Breast epithelium (tissue), 4 donors: ENCODE data around the gene SLC5A6. TPM values are rescaled to one million over a fixed set of nuclear protein-coding genes. Genes with fewer than 3 reads are reported as not detected.

Experiments used
- DNase-seq, 2 donors: peaks; one replicate each; pipeline ENCODE4 v3.0.0-alpha.2; 2019; ENCODE audit warnings: low spot score in 2 of 2
- H3K27ac ChIP-seq, 2 donors: fragments of 200-600 bp; sonication (generic) in 1 of 2; one replicate each; pipeline ENCODE4 v1.5.1; 2016 to 2019; ENCODE audit warnings: mild to moderate bottlenecking in 1 of 2
- H3K27me3 ChIP-seq, 2 donors: fragments of 200-600 bp; sonication (generic) in 1 of 2; one replicate each; pipeline versions ENCODE4 v1.5.1 to v1.6.0; 2017 to 2019; ENCODE audit warnings: control low read depth in 1 of 2, mild to moderate bottlenecking in 1 of 2
- H3K36me3 ChIP-seq: fragments of 200-600 bp; one replicate; pipeline ENCODE4 v1.5.1; 2019
- H3K4me1 ChIP-seq, 2 donors: fragments of 200-600 bp; sonication (generic); one replicate each; pipeline ENCODE4 v1.5.1; 2016 to 2019; ENCODE audit warnings: control low read depth in 1 of 2
- H3K4me3 ChIP-seq, 3 donors: fragments of 200-600 bp; sonication (generic); 1 replicate in 2 of 3; 2 replicates in 1 of 3; pipeline ENCODE4 v1.5.1; 2016 to 2019; ENCODE audit warnings: mild to moderate bottlenecking in 3 of 3, moderate library complexity in 2 of 3
- H3K9me3 ChIP-seq, 2 donors: fragments of 200-600 bp; sonication (generic) in 1 of 2; one replicate each; pipeline ENCODE4 v1.5.1; 2016 to 2019; ENCODE audit warnings: control low read depth in 1 of 2
- POLR2A ChIP-seq: fragments of 450-650 bp; IDR thresholded peaks from one replicate; pipeline ENCODE4 v1.6.1; 2016; ENCODE audit warnings: antibody characterized with exemption, mild to moderate bottlenecking, moderate library complexity
- POLR2AphosphoS5 ChIP-seq, 3 donors: sonication (generic); formaldehyde crosslinking; IDR thresholded peaks; one replicate each; pipeline ENCODE4 v1.6.1; 2017; ENCODE audit warnings: antibody characterized with exemption in 3 of 3
- intact Hi-C: fragments of 100-400 bp; cut with DNase I; formaldehyde crosslinking; loops from one replicate; pipeline ENCODE4 v1.15.1; 2023; ENCODE audit warnings: low total_unique reads
- total RNA-seq, 3 donors: library from RNA; depleted of rRNA; stranded (reverse); fragments of >200 nt; gene quantifications; one replicate each; pipeline ENCODE4 v1.1.0, GENCODE V29; 2016
- TF ChIP-seq, protein P1 (sequence below), 3 donors: fragments of 450-650 bp; IDR thresholded peaks; one replicate each; pipeline ENCODE4 v1.5.1; 2016 to 2017; ENCODE audit warnings: antibody characterized with exemption in 3 of 3, mild to moderate bottlenecking in 3 of 3, moderate library complexity in 3 of 3

The SLC5A6 gene
- total RNA-seq, 3 donors from 2014 or later, result 43.4 to 86.2 (median 84.9) TPM

DNA sequence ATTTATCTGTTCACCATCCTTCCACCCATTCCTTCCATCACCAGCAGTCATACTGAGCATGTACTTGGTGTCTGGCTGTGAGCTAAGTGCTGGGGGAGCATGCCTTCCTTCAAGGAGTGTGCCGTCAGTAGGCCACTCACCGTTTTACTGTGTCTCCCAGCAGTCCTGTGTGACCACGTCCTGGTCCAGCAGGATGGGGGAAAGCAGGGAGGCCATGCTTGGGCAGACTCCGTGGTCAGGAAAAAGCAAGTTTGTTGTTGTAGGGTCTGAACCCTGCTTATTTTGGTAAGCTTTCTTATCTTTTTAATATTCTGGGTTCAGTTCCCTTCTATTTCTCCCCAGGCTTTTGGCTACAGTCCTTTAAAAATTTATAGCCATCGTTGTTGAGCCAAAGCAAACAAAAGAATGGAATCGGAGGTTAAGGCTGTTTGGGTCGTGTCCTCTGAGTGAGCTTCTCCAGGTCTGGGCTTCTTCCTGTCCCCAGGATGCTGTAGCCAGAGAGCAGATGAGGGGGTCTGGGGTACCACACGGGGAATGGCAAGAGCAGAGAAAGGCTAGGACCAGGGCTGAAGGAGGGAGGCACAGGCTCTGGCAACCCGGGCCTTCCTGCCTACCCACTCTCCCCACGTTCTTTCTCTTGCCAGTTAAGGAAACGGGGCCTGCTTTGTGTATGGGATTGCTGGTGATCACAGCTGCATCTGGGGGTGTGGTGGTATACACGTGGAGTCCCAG lies 37.3 kb upstream of the SLC5A6 start:
- TF ChIP-seq, protein P1, sequence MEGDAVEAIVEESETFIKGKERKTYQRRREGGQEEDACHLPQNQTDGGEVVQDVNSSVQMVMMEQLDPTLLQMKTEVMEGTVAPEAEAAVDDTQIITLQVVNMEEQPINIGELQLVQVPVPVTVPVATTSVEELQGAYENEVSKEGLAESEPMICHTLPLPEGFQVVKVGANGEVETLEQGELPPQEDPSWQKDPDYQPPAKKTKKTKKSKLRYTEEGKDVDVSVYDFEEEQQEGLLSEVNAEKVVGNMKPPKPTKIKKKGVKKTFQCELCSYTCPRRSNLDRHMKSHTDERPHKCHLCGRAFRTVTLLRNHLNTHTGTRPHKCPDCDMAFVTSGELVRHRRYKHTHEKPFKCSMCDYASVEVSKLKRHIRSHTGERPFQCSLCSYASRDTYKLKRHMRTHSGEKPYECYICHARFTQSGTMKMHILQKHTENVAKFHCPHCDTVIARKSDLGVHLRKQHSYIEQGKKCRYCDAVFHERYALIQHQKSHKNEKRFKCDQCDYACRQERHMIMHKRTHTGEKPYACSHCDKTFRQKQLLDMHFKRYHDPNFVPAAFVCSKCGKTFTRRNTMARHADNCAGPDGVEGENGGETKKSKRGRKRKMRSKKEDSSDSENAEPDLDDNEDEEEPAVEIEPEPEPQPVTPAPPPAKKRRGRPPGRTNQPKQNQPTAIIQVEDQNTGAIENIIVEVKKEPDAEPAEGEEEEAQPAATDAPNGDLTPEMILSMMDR (IDR thresholded peaks at IDR 0.05), result no peak
- TF ChIP-seq POLR2A, result no peak
- TF ChIP-seq POLR2AphosphoS5 (IDR thresholded peaks at IDR 0.05), result no peak
- H3K27me3 ChIP-seq, result peaks cover 0 to 20% of the 10 kb centered on the region in 2 donors
- H3K4me3 ChIP-seq, result no peak overlapping the region
- intact Hi-C loops, result no loop called here
- no peaks in the 10 kb centered on the region for H3K4me1 ChIP-seq
- no peak for DNase-seq
- H3K9me3 ChIP-seq, result no peaks in the 10 kb centered on the region
- H3K27ac ChIP-seq, result no peak overlapping the region
- H3K36me3 ChIP-seq, result no peaks in the 10 kb centered on the region

DNA sequence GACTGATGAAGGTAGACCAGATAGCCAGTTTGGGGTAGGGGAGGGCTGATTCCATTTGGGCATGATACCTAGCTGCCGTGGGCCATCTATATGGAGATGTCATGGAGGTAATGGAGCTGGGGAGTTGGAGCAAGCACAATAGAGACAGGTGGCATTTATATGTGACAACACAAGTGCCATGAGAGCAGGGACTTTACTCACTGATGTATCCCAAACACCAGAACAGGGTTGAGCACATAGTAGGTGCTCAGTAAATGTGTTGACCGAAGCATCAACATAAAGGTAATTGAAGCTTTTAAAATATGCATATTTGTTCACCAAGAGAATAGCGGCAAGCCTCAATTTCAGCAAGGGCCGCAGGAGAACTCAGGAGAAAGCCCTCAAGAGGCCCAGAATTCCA lies 35.8 kb upstream of the SLC5A6 start:
- Histone ChIP-seq H3K4me3 (no peak overlapping the region), H3K27ac (no peak overlapping the region), H3K36me3 (no peaks in the 10 kb centered on the region), H3K27me3 (peaks cover 0 to 12% of the 10 kb centered on the region in 2 donors), H3K9me3 (no peaks in the 10 kb centered on the region), H3K4me1 (no peaks in the 10 kb centered on the region)
- DNase-seq, result no peak
- TF ChIP-seq, protein P1 (IDR thresholded peaks at IDR 0.05), result no peak
- TF ChIP-seq POLR2AphosphoS5 (IDR thresholded peaks at IDR 0.05) (no peak), POLR2A (no peak)
- intact Hi-C loops, result no loop called here

DNA sequence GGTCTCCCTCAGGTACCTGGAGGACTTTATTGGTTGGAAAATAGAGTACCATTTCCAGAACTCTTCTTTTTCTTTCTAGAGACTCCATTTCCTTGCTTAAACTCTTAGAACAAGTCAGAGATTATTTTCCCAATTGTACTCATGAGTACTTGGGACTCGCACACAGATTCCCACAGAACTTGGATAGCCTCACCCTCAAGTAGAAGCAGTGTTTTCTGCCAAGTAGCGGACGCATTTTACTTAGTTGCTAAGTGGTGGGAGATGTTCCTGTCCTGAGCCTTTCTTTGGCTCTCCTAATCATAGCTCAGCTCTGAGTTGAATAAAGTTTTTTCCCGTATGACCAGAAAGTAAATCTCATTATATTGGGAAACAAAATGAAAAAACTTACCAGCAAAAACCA lies 33.6 kb upstream of the SLC5A6 start:
- H3K9me3 ChIP-seq, result no peaks in the 10 kb centered on the region
- H3K36me3 ChIP-seq, result peaks cover 7% of the 10 kb centered on the region
- no peak for DNase-seq
- H3K27me3 ChIP-seq, result peaks cover 0 to 6% of the 10 kb centered on the region in 2 donors
- H3K4me3 ChIP-seq, result no peak overlapping the region
- no peak overlapping the region for H3K27ac ChIP-seq
- no peaks in the 10 kb centered on the region for H3K4me1 ChIP-seq
- TF ChIP-seq POLR2A (no peak), POLR2AphosphoS5 (IDR thresholded peaks at IDR 0.05) (no peak)
- TF ChIP-seq, protein P1 (IDR thresholded peaks at IDR 0.05), result no peak
- intact Hi-C loops, result no loop called here

DNA sequence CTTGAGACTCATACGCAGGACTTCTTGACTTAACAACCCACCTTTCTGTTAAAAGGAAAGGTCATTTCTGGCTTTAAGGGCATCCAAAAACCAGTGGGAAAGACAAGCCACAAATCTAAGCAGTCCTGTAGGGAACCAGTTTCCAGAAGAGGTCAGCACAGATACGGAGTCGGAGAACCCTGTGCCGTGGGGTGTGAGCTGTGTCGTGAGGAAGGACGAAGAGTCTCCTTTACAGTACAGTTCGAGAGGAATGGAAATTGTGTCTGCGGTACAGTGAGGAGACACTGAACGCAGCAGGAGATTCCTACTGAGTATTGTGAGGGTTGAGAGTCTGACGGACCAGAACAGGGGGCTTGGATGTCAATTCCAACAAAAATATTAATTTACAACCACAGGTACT lies 33.0 kb upstream of the SLC5A6 start:
- H3K9me3 ChIP-seq, result no peaks in the 10 kb centered on the region
- peaks cover 0 to under 1% of the 10 kb centered on the region in 2 donors for H3K27me3 ChIP-seq
- no peaks in the 10 kb centered on the region for H3K4me1 ChIP-seq
- TF ChIP-seq POLR2A (no peak), POLR2AphosphoS5 (IDR thresholded peaks at IDR 0.05) (no peak)
- TF ChIP-seq, protein P1 (IDR thresholded peaks at IDR 0.05), result no peak
- intact Hi-C loops, result no loop called here
- no peak for DNase-seq
- no peak overlapping the region for H3K4me3 ChIP-seq
- H3K36me3 ChIP-seq, result peaks cover 7% of the 10 kb centered on the region
- no peak overlapping the region for H3K27ac ChIP-seq

DNA sequence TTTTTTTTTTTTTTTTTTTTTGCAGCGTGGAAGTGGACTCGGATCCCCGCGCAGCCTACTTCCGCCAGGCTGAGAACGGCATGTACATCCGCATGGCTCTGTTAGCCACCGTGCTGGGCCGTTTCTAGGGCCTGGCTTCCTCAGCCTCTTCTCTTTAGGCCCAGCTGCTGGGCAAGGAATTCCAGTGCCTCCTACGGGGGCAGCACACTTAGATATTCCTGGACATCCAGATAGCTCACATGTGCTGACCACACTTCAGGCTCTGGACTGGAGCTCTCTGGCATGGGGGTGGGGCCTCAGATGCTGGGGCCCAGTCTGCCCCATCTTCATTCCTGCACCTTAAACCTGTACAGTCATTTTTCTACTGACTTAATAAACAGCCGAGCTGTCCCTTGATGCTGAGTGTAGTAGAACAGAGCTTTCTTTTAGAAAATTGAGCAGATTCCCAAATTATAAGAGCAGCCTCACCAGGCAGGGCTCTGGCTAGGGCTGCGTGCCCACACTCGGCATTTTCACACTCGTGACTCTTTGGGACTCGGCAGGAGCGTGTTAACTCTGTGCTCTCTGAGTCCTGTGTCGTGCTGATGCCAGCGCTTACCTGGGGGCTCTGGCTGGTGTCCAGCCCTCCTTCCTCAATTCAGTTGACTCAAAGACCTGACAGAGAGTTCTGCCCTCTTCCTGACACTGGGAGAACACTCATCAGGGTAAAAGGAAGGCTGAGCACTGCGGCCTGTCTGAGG lies 31.5 kb upstream of the SLC5A6 start:
- H3K27me3 ChIP-seq, result no peaks in the 10 kb centered on the region
- H3K4me3 ChIP-seq, result no peak overlapping the region
- H3K4me1 ChIP-seq, result no peaks in the 10 kb centered on the region
- intact Hi-C loops, result no loop called here
- no peak for DNase-seq
- H3K27ac ChIP-seq, result no peak overlapping the region
- H3K9me3 ChIP-seq, result no peaks in the 10 kb centered on the region
- TF ChIP-seq, protein P1 (IDR thresholded peaks at IDR 0.05), result no peak
- TF ChIP-seq POLR2A, result no peak
- TF ChIP-seq POLR2AphosphoS5 (IDR thresholded peaks at IDR 0.05), result no peak
- H3K36me3 ChIP-seq, result peaks cover 16% of the 10 kb centered on the region
